GM13976 (cell line): ENCODE measurements around the gene OCRL.
A peak's percentile ranks its signal among the peaks of the same experiment; 100 is the strongest.

Experiments
- DNase-seq: peaks from one replicate; pipeline ENCODE4 v3.0.0; 2012; ENCODE audit warnings: low spot score
- in situ Hi-C: fragments of 300-500 bp; cut with MboI; formaldehyde crosslinking; loops from one replicate; pipeline ENCODE4 v1.12.0; 2022; ENCODE audit warnings: low sequenced_read_pairs, mixed read lengths, inconsistent platforms; ENCODE audit not compliant: unreplicated experiment
- TF ChIP-seq, protein P1 (sequence below): IDR thresholded peaks from 2 replicates; pipeline ENCODE4 v1.5.1; 2012; ENCODE audit warnings: borderline replicate concordance, mild to moderate bottlenecking; ENCODE audit not compliant: insufficient read depth; ENCODE audit errors: extremely low read depth, missing control alignments, control extremely low read depth

Gene OCRL

DNA sequence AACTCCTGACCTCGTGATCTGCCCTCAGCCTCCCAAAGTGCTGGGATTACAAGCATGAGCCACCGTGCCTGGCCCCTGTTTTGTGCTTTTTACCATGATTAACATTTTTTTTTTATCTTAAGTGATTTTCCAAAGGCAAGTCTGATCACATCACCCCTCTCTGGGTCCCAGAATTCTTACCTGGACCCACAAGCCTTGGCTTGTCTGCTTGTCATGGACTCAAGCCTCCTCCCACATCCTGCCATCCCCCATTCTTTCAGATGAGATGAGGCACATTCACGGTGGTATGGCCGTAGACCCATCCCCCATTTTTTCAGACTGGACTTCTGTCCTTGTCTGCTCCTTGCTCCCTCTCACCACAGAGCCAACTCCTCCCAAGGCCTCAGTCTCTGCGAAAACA, 59.4 kb downstream of the OCRL start:
- TF ChIP-seq, protein P1, sequence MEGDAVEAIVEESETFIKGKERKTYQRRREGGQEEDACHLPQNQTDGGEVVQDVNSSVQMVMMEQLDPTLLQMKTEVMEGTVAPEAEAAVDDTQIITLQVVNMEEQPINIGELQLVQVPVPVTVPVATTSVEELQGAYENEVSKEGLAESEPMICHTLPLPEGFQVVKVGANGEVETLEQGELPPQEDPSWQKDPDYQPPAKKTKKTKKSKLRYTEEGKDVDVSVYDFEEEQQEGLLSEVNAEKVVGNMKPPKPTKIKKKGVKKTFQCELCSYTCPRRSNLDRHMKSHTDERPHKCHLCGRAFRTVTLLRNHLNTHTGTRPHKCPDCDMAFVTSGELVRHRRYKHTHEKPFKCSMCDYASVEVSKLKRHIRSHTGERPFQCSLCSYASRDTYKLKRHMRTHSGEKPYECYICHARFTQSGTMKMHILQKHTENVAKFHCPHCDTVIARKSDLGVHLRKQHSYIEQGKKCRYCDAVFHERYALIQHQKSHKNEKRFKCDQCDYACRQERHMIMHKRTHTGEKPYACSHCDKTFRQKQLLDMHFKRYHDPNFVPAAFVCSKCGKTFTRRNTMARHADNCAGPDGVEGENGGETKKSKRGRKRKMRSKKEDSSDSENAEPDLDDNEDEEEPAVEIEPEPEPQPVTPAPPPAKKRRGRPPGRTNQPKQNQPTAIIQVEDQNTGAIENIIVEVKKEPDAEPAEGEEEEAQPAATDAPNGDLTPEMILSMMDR: no peak
- in situ Hi-C loops: loop anchor here (25.0 kb wide), 1 partner anchor 1313 kb away; the partner anchor contains the start of gene ENOX2
- DNase-seq: no peak

DNA sequence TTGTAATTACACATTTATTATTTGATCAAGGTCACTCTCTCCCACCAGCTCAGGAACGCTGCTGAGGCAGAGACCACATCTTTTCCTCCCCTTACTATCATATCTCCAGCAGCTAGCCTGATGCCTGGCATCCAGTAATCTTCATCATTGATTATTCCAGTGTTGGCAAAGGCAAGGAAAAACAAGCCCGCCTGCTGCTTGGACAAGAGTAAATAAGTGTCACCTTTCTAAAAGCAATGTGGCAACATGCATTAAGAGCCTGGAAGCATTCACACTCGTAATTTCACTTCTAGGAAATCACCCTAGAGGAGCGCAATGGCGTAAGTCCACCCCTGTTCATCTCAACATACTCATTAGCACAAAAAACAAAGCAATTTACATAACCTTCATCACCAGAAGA, 59.9 kb downstream of the OCRL start:
- TF ChIP-seq, protein P1: no peak
- in situ Hi-C loops: loop anchor here (25.0 kb wide), 3 partner anchors 462 to 1312 kb away; partner anchors contain the start of gene ENOX2
- DNase-seq: no peak

GRCh38 chrX:129600981-129601424, 60.9 kb downstream of the OCRL start:
- peak; percentile 44 for DNase-seq
- in situ Hi-C loops: loop anchor here (25.0 kb wide), 2 partner anchors 461 to 586 kb away; no protein-coding TSS in a partner anchor
- TF ChIP-seq, protein P1: peak; percentile 45

- in situ Hi-C loops: loop anchor here (25.0 kb wide), 2 partner anchors 455 to 580 kb away; no protein-coding TSS in a partner anchor
Observed at GRCh38 chrX:129606918-129607317, 66.9 kb downstream of the OCRL start.

DNA sequence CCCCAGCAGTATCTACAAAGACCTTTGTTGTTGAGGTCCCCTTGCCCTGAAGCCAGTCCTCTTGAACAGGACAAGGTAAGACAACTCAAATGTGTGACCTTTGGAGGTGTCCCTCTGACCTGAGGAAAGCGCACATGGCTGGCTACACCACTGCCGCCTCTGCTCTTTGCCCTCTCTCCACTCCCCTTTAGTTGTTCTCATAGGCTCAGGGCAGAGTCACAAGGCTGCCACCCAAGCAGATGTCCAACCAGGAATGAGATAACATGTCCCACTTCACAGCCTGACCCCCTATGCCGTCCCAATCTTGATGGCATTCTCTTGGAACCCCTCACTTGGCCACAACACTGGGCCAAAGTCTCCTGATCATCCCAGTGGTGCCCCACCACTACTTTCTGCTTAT, 68.4 kb downstream of the OCRL start:
- TF ChIP-seq, protein P1: no peak
- in situ Hi-C loops: loop anchor here (25.0 kb wide), 2 partner anchors 454 to 579 kb away; no protein-coding TSS in a partner anchor
- DNase-seq: no peak

More at GRCh38 chrX:129606918-129607317, 66.9 kb downstream of the OCRL start:
- DNase-seq: peak; percentile 72
- TF ChIP-seq, protein P1: peak; percentile 83

DNA sequence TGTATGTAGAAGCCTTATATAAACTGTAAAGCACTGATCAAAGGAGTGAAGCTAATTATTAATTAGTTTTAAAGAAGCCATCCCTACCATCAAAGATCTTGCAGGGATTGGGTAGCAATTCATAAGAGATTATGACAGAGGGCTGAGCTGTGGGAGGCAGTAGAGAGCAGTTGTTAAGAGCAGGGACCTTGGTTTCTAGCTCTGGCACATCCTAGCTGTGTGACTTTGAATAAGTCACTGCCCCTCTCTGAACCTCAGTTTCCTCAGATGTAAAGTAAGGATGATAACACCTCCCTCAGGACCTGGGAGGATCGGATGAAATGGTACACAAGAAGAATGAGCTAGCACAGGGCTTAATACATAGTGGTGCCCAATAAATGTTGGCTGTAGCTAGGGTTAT, 69.3 kb downstream of the OCRL start:
- in situ Hi-C loops: loop anchor here (25.0 kb wide), 2 partner anchors 453 to 578 kb away; no protein-coding TSS in a partner anchor
- TF ChIP-seq, protein P1: no peak
- DNase-seq: no peak

DNA sequence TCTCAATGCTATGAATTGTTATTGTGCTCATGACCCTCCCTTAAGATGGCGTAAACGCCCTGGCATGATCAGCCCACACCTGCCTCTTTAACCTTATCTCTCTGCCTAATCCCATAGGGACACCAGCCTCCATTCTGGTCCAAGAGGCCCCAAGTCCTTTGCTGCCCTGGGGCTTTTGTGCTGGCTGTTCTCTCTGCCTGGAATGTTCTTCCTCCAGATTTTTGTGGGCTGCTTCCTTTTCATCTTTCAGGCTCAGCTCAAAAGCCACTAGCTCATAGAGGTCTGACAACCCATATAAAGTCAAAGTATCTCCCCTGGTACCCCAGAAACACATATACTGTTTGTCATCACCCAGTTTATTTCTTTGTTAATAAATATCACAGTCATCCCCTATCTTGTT, 72.3 kb downstream of the OCRL start:
- in situ Hi-C loops: loop anchor here (25.0 kb wide), 2 partner anchors 450 to 575 kb away; no protein-coding TSS in a partner anchor
- TF ChIP-seq, protein P1: no peak
- no peak for DNase-seq
